Activated CD4-positive, alpha-beta T cell treated with anti-CD3 and anti-CD28 coated beads, Interleukin-2, amount 50 U/mL, for 24 hours (primary cell): ENCODE results near the gene PRDM10.

Experiments used
- DNase-seq, 2 donors: peaks; one replicate each; pipeline ENCODE4 v3.0.0-alpha.2; 2020; ENCODE audit warnings: low read depth in 1 of 2, low spot score in 1 of 2

Gene PRDM10

DNA sequence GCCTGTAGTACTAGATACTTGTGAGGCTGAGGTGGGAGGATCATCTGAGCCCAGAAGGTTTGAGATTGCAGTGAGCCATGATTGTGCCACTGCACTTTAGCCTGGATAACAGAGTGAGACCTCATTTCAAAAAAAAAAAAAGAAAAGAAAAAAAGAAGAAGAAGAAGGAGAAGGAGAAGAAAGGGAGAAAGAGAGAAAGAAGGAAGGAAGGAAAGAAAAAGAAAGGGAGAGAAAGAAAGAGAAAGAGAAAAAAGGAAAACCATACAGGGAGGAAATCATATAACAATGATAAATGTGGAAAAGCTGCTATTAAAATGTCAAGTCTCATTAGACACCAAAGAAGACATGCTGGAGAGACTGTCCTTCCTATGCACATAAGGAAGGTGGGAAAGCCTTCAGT lies 5.7 kb upstream of the PRDM10 start:
- no peak for DNase-seq

DNA sequence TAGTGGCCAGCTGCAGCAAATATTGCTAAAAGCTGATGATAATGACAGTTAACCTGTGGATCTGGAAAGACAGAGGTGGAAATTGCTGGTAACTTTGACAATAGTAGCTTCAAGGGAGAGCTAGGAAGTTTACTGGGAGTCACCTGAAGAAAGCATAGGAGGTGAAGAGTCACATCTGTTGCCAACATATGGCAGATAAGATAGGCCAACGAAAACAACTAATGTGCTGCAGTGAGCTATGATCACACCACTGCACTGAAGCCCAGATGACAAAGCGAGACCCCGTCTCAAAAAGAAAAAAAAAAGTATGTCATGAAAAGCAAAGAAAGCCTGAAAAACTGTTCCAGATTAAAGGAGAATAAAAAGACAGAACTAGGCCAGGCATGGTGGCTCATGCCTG lies 4.3 kb upstream of the PRDM10 start:
- DNase-seq = no peak

DNA sequence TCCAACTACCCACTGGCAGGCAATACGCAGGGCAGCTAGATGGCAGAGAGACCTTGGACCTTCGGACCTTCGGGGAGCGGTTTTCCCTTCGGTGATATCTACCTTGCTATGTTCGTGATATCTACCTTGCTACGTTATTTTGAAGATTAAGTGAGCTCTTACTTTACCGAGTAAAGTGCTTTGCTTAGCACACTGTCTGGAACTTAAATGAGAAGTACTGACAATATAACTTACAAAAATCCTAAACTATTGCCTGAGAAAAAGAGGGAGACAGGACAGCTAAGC lies 1.0 kb upstream of the PRDM10 start:
- DNase-seq = no peak

DNA sequence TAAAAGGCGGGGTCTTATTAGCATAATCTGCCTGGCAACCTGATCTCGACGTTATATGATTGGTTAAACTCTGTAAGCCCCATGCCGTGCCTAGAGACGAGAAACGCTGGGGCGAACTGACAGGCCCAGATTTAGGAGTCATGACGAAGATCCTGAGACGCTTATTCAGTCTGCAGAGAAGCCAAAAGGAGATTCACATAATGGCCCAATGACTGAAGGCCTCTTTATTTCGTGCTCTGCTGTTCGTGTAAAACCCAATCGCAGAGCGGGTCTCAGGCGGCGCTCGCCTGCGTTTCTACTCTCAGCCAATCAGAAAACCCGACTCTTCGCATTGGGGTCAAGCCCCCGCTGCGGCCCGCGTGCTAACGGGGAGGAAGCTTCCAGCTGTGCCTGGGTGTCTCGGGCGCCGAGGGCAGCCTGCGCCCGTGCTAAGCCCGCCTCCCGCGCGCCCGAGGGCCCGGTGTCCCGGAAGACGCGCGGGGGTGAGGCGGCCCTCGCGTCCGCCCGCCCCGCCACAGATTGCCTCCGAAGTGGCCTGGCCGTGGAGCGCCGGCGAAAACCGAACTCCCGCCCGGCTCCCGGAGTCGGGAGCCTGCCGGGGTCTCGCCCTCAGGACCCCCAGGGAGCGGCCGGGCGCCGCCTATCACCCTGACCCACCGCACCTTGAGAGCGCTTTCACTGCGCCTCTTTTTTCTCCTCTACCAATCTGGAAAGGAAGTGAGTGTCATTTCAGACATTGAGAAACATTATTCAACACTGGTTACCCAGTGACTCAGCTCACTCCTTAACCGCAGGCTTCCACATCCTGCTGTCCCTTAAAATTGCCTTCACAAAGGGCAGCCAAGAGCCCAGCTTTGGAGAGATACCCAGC lies 446 bp upstream of the PRDM10 start:
- DNase-seq = peak; percentile 74 to 89

DNA sequence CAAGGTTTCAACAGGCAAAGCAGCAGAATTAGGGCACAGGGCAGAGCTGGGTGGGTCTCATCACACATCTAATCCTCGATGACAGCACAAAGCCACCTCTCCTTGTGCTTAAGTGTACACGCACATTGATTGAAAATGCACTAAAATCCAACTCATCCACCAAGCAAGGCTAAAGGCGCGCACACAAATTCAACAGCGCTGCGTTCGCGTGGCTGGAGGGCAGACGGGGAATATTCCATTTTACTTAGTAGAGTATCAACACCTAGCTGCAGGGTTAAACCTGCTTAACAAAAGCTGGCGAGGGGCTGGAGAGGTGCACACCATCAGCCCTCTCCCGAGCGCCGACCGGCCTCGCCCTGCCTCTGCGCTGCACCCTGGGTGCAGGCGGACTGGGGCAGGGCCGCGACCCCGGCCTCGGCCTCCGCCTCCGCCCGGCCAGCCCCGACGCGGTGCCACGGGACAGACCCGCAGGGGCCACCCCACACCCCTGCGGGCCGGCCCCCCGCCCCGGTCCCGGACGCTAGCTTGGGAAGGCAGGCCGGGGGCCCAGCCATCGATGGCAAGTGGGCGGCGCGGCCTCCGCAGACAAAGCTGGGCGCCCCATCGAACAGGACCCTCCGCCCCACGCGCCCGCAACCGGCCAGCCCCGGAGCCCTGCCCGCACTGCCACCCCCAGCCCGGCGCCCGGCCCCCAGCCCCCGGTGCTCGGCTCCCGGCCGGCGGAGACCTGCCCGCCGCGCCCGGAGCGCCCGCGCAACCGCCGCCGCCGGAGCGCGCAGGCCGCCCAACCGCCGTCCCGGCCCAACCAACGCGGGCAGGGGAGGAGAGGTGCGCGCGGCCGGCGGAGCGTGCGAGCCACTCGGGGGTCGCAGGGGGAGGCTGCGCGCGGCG lies 929 bp downstream of the PRDM10 start:
- DNase-seq = peak; percentile 15 to 36

DNA sequence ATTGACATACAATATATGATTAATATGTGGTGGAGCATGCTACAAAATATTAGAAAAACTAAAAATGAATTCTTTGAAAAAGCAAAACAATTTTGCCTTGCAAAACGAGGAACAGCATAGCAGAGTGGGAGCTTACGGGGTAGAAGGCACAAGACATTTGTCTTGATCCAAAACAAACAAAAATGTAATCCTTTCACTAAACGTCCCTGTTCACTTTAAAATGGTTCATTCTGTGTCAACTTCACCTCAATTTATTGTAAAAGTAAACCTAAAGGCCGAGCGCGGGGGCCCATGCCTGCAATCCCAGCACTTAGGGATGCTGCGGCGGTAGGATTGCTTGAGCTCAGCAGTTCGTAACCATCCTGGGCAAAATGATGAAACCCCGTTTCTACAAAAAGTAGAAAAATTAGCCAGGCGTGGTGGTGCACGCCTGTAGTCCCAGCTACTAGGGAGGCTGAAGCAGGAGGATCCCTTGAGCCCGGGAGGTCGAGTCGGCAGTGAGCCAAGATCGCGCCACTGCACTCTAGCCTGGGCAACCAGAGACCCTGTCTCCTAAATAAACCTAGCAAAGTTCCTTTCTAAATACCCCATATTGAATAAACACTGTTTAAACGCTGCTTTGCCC lies 2.0 kb downstream of the PRDM10 start:
- no peak for DNase-seq

DNA sequence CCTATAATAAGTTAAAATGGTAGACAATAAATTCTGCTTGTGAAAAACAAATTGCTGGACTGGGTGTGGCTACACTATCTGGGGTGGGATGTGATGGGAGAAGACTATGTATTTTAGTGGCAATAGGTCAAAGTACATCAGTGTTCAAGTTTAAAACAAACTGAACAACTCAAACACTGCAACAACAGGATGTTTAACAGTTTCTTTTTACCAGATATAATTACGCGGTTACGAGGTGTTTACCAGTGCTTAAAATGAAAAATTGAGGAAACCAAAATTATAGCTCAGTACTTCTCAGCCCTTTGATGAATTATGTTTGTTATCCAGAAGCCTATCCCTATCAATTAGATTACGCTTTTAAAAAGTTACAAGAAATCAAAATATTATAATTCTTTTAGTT lies 3.2 kb downstream of the PRDM10 start:
- no peak for DNase-seq

DNA sequence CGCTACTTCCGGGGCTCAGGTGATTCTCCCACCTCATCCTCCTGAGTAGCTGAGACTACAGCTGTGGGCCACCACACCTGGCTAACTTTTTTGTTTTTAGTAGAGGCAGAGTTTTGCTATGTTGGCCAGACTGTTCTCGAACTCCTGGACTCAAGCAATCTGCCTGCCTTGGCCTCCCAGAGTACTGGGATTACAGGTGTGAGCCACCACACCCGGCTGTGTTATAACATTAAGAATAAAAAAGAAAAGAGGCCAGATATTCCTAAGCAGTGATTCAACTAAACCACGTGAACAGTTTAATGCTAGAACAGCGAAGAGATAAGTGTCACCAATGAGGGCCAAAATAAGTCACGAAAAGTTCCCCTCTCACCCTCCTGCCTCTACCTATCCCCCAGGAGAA lies 3.7 kb downstream of the PRDM10 start:
- no peak for DNase-seq

DNA sequence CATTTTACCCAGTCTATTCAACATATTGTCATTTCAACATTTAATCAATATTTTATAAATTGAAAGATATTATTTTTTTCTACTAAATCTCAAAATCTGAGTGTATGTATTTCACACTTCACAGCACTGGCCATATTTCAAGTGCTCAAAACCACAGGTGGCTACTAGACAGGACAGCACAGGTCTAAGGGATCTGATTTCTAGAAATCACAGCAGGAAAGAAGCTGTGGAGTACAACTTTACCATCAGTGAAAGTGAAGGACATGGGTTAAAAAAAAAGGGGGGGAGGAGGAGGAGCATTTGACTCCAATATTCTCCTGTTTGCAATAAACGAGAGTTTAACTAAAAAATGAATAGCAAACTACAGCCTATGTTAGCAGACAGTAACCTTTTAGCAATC lies 4.5 kb downstream of the PRDM10 start:
- no peak for DNase-seq

DNA sequence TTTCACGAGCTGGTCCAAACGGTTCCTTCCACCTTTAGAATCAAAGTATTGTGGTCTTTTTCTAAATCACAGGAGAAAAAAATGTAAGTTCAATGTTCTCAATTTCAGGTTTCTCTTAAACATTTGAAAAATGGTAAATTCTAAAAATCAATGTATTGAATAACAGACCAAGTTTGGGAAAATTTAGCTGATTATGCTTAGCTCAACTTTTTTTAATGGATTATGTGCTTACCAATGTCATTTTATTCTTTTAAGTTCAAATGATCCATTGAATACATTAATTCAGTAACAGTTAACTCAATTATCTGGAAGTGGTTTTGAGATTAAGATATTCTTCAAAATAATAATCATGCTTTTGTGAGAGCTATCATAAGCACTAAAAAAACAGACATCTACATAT lies 5.1 kb downstream of the PRDM10 start:
- DNase-seq = no peak

DNA sequence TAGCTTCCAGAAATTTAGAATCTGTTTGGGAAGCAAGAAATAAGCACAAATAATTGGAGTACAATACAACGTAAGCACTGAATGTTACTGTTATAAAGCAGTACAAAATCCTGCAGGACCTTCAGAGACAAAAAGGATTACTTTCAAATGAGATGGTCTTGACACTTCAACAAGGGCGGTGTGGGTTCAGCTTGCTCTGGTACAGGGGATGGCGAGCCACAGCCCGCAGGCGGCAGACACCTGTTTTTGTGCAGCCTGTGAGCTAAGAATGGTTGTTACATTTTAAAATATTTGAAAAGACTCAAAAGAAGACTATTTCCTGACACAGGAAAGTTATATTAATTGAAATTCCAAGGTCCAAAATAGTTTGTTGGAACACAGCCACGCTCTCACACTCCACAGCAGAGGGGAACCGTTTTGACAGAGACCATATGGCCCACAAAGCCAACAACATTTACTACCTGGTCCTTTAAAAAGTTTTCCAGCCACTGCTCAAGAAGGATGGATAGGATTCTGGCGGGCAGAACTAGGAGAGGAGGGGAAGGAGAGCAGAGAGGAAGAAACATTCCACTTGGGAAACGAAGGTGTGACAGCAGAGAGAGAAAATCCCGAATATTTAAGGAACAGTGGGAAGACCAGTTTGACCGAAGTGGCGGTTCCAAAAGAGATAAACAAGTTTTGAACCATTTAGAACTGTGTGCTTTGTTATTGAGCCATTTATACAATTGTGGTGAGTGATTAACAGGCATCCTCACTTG lies 6.3 kb downstream of the PRDM10 start:
- no peak for DNase-seq

DNA sequence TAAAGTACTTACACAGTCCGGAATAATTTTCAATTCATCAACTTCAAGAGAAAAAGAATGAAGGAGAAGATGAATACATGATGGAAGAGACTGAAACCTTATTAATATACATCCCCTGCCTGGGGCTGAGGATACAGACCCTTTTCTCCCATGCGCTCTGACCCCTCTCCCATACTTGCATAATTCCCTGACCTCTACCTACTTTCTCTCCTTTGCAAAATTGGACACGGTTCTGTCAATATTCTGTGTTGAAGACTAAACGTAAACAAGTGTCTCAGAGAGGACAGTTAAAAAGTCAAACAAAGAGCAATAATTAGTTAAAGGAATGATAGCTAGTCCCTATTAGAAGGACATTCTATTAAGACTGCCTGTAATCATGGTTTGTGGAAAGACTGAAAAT lies 7.5 kb downstream of the PRDM10 start:
- no peak for DNase-seq

DNA sequence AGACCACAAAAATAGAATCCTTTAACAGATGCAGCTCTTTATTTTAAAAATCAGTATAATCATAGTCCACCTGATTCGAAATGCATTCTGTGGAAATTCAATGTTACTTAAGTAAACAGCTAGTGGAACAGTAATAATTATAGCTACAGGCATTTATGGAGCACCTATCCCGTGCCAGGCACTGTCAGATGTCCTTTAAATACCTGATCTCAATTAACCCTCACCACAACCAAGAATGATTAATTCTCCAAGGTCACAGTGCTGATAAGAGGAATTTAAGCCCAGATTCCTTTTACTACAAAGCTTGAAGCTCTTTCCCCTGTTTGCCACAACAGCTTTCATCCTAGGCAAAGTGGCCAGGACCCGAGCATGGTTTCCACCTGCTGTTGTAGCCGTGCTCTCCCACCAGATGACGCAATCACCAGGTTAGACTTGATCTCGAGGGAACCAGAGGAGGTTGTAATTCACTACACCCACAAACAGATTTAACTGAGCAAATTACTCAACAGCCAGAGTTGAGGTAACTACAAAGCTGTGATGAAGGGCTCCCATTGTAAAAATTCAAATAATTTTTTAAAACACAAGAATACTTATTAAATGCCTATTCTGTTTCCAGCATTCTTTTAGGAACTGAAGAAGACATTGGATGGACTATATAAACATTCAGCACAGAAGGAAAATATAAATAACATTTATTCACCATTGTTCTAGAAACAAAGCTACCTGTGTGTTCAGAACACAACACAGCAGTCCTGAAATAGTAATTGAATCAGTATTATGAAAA lies 10.3 kb downstream of the PRDM10 start:
- DNase-seq = peak in 1 of 2 donors; percentile 25

DNA sequence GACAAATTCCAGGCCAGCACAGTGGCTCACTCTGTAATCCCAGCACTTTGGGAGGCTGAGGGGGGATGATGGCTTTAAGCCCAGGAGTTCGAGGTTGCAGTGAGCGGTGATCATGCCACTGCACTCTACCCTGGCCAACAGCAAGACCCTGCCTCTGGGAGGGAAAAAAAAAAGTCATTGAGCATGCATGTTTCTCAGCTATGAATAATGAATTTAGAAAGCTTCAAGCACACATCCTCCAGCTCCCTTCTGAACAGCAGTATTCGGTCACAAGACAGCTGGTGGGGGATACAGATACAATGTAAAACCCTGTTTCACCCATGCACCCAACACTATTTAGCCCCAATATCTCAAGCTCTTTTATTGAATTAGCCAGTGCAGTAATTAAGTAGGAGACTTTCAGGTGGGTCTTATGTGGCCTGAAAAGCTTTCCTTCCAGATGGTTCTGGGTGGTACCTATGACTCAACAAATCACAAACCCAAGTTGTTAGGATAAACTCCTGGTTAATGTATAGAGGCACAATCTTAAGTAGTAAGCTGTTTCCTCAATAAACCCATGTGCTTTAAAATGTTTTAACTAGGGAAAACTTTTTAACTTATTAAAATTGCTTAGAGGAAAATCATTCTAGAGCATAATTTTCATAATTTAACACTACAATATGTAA lies 13.4 kb downstream of the PRDM10 start:
- no peak for DNase-seq

DNA sequence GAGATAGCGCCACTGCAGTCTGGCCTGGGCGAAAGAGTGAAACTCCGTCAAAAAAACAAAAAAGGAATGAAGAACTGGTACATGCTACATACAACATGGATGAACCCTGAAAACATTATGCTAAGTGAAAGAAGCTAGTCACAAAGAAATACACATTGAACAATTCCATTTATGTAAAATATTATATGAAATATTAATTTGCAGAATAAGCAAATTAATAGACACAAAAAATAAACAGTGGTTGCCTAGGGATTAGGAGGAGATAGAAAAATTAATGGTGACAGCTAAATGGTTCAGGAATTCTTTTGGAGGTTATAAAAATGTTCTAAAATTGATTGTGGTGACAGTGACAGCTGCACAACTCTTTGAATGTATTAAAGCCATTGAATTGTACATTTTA lies 14.7 kb downstream of the PRDM10 start:
- no peak for DNase-seq

DNA sequence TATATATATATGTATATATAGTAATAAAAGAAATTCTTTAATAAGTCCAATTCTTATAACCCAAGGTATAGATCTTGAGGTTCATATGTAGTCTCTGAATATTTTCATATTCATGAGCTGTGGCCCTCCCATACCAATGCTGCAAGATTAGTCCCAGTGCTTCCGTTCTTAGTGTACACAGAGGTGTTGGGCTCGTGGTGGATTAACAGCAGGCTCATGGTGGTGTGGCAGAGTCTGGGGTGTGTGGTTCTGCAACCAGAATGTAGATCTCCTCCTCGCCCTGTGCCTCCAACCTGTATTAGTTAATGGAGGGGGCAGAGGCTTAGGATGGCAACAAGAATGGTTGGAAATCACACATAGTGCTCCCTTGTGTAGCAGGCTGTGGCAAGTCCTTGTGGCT lies 16.8 kb downstream of the PRDM10 start:
- no peak for DNase-seq

DNA sequence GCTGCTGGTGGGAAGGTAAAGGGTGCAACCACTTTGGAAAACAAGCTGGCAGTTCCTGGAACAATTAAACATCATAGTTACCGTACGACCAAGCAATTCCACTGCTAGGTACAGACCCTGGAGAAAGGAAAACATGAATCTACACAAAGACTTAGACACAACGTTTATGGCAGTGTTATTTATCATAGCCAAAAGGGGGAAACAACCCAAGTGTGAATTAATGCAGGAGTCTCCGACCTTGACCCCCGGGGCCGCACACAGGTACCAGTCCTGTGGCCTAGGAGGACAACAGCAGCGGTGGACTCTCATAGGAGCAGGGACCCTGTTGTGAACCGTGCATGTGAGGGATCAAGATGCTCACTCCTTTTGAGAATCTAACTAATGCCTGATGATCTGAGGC lies 22.5 kb downstream of the PRDM10 start:
- no peak for DNase-seq

DNA sequence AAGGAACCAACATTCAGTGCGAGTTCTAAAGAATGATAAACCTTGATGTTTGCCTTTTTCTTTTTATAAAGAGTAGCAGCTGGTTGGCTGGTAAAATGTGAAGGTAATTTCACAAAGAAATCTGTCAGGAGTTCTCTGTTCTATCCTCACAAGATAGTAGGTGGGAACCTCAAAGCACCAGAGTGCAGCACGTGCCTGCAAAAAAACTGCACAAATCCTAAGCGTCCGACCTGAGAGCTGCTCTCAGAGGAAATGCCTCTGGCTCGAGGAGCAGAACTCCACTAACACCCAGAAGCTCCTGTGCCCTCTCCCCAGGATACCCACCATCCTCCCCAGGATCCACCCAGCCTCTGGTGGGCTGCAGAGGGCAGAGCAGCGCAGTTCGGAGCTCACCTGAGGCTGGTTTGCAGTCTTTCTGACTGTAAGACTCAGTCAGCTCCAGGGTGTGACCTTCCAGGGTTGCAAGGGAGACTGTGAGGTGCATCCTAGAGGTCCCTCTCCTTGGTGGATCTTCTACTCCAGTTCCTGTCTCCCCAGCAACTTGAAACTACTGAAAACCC lies 23.5 kb downstream of the PRDM10 start:
- no peak for DNase-seq

DNA sequence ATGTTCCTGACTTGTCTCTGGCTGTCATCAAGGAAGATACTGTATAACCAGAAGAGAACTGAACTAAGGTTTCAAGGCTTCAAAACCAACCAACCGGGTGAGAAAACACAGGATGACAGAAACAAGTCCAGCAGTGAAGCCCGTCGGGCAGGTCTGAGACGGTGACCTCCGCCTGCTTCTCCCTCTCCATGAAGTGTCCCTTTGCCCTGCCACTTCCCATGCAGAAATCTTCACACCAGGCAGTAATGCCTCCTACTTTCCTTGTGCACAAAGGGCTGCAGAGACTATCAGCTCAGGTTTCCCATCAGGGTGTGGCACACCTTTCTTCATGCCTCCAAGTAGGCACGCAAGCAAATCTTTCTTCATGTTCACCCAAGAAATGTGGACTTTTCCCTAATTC lies 24.2 kb downstream of the PRDM10 start:
- no peak for DNase-seq

DNA sequence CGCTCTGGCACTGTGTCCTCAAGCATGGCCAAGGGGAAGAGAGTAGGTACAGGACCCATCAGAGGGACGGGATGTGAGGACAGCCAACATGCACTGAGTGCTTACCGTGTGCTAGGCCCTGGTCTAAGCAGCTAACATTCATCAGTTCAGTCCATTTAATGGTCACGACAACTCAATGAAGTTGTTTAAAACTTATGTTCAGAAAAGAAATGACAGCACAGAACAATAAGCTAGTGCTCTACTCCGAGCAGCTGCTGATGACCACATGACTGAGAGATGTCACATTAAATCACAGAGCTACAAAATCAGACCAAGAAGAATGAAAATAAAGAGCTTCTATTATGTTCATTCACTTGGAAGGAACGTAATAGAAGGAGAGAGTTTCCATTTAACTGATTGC lies 26.3 kb downstream of the PRDM10 start:
- DNase-seq = no peak
